WTC11 (cell line): ENCODE measurements around the gene RFX3.

Source experiments
- CTCF ChIP-seq: fragments of 200-600 bp; IDR thresholded peaks from 2 replicates; pipeline ENCODE4 v1.8.0; 2022; ENCODE audit warnings: antibody characterized with exemption
- EMX1 ChIP-seq: fragments of 250-450 bp; sonication (Bioruptor Pico); IDR thresholded peaks from 2 replicates; pipeline ENCODE4 v1.8.0; 2021; ENCODE audit warnings: mild to moderate bottlenecking
- FOXP1 ChIP-seq: sonication (generic); formaldehyde crosslinking; IDR thresholded peaks from 2 replicates; pipeline ENCODE4 v1.8.0; 2022; ENCODE audit warnings: missing genetic modification reagents, mild to moderate bottlenecking, moderate library complexity, borderline replicate concordance
- IRF2 ChIP-seq: sonication (generic); formaldehyde crosslinking; IDR thresholded peaks from 2 replicates; pipeline ENCODE4 v1.8.0; 2022; ENCODE audit warnings: low read depth, missing genetic modification reagents, borderline replicate concordance
- JUN ChIP-seq: sonication (generic); formaldehyde crosslinking; IDR thresholded peaks from 2 replicates; pipeline ENCODE4 v1.8.0; 2023; ENCODE audit warnings: mild to moderate bottlenecking, missing genetic modification reagents
- USF2 ChIP-seq: sonication (generic); formaldehyde crosslinking; IDR thresholded peaks from 2 replicates; pipeline ENCODE4 v1.8.1; 2023; ENCODE audit warnings: mild to moderate bottlenecking, missing genetic modification reagents, moderate library complexity
- ZNF416 ChIP-seq: fragments of 250-450 bp; sonication (Bioruptor Pico); IDR thresholded peaks from 2 replicates; pipeline ENCODE4 v1.9.0; 2021; ENCODE audit warnings: mild to moderate bottlenecking, inconsistent platforms
- ZSCAN18 ChIP-seq: fragments of 250-450 bp; sonication (Bioruptor Pico); IDR thresholded peaks from 2 replicates; pipeline ENCODE4 v2.1.2; 2022; ENCODE audit warnings: mild to moderate bottlenecking, moderate library complexity

DNA sequence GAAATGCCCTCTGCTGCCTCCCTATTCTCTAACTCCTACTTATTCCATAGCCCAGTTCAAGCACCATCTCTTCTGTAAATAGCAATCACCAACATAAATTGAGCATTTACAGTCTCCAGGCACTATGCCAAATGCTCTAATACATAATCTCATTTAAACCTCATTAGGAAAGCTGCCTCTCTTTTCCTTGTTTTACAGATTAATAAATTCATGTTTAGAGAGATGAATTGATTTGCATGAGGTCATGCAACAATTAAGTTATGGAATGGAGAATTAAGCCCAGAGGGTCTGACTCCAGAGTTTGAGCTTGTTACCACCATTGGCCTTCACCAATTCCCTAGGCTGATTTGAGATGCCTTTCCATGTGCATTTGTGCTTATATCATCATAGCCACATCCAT, 23.4 kb upstream of the RFX3 start:
- TF ChIP-seq CTCF = no peak
- no peak for TF ChIP-seq EMX1 (CRISPR knock-in tag)
- no peak for TF ChIP-seq IRF2
- TF ChIP-seq ZSCAN18 = no peak
- no peak for TF ChIP-seq USF2 (CRISPR knock-in tag)
- TF ChIP-seq FOXP1 (CRISPR knock-in tag) = no peak
- TF ChIP-seq JUN (CRISPR knock-in tag) = no peak
- no peak for TF ChIP-seq ZNF416
